SH-SY5Y (cell line): ENCODE measurements around the gene CFAP68.

Experiments
- GATA2 ChIP-seq: IDR thresholded peaks from 2 replicates; pipeline ENCODE4 v1.6.1; 2011; ENCODE audit warnings: mild to moderate bottlenecking, low read depth, low read length
- GATA3 ChIP-seq: IDR thresholded peaks from 2 replicates; pipeline ENCODE4 v1.6.1; 2011; ENCODE audit warnings: low read depth, mild to moderate bottlenecking, low read length, moderate library complexity

- no peak for TF ChIP-seq GATA2
- TF ChIP-seq GATA3: no peak
These were observed 27.2 kb upstream of the CFAP68 start for GRCh38 chr11:111852103-111852502.
